ENCODE measurements around the gene ROBO1. TPM values are rescaled to one million over a fixed set of nuclear protein-coding genes. Genes with fewer than 3 reads are reported as not detected.

ROBO1 gene
- total RNA-seq, 1 donor from 2014 or later: 20.8 TPM

DNA sequence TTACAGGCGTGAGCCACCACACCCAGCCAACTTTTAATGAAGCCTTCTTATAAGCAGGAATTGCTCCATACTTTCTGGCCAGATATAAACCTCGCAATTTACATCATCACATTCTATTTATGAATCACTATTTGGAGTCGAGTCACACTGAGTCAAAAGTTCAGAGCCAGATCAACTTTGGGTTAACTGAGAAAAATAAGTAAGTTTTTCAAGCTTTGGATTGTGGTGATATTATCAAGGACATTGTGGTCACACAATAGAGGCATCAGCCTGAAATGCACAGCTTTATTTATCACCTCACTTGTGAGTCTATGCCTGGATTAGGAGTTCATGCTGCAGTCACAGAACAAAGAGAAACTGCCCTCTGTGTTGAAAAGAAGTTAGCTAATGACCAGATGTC is 1163.5 kb downstream of the ROBO1 start:
- TF ChIP-seq, protein P1, sequence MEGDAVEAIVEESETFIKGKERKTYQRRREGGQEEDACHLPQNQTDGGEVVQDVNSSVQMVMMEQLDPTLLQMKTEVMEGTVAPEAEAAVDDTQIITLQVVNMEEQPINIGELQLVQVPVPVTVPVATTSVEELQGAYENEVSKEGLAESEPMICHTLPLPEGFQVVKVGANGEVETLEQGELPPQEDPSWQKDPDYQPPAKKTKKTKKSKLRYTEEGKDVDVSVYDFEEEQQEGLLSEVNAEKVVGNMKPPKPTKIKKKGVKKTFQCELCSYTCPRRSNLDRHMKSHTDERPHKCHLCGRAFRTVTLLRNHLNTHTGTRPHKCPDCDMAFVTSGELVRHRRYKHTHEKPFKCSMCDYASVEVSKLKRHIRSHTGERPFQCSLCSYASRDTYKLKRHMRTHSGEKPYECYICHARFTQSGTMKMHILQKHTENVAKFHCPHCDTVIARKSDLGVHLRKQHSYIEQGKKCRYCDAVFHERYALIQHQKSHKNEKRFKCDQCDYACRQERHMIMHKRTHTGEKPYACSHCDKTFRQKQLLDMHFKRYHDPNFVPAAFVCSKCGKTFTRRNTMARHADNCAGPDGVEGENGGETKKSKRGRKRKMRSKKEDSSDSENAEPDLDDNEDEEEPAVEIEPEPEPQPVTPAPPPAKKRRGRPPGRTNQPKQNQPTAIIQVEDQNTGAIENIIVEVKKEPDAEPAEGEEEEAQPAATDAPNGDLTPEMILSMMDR (IDR thresholded peaks at IDR 0.05; ENCODE audit: insufficient read depth, low read length, severe bottlenecking): no peak
- Histone ChIP-seq H3K36me3 (ENCODE audit: control insufficient read depth, insufficient read depth, low read length) (peaks cover 1% of the 10 kb centered on the region), H3K4me3 (ENCODE audit: low read depth, low read length) (no peak overlapping the region), H3K27me3 (ENCODE audit: control insufficient read depth, insufficient read depth, low read length) (no peaks in the 10 kb centered on the region)
- FAIRE-seq: no peak
- peak; percentile 73 for DNase-seq (ENCODE audit: low read depth)

DNA sequence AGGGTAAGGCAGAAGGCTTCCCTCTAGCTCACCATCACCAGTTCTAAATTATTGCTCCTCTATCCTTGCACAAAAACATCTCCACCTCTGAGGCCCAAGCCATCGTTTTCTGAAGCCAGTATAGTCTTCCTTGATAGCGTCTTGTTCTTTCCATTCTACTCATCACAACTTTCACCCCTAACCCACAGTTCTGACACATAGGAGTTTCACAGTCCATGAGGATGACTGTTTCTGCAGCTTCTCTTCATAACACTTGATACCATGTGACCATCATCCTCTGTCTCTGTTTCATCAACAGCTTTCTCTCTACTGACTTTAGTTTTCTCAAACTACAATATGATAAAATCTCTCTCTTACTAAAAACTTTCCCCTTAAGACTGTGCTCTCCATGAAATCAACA is 1166.5 kb downstream of the ROBO1 start:
- FAIRE-seq: peak; percentile 36
- no peak overlapping the region for H3K4me3 ChIP-seq (ENCODE audit: low read depth, low read length)

DNA sequence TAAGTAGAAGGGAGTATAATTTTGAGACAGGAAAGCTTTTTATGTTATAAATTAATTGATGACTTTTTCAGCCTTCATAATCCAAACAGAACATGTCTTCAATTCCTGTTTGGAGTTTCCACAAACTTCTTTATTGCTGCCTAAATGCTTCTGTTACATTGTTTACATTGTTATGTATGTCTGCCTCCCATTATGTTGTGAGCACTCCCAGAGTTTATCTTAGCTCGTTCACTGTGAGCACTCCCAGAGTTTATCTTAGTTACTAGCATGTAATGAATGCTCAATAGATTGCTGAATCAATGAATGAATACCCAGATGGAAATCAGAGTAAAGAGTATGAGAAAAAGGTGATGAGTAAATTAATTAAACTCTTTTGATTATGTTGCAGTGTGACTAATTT is 1178.0 kb downstream of the ROBO1 start:
- FAIRE-seq: no peak
- TF ChIP-seq, protein P1 (IDR thresholded peaks at IDR 0.05; ENCODE audit: insufficient read depth, low read length, severe bottlenecking): no peak

More for the DNA sequence above, 1166.5 kb downstream of the ROBO1 start:
- TF ChIP-seq, protein P1 (IDR thresholded peaks at IDR 0.05; ENCODE audit: insufficient read depth, low read length, severe bottlenecking): no peak
- no peak for DNase-seq (ENCODE audit: low read depth)
- Histone ChIP-seq H3K36me3 (ENCODE audit: control insufficient read depth, insufficient read depth, low read length) (no peaks in the 10 kb centered on the region), H3K27me3 (ENCODE audit: control insufficient read depth, insufficient read depth, low read length) (no peaks in the 10 kb centered on the region)

DNA sequence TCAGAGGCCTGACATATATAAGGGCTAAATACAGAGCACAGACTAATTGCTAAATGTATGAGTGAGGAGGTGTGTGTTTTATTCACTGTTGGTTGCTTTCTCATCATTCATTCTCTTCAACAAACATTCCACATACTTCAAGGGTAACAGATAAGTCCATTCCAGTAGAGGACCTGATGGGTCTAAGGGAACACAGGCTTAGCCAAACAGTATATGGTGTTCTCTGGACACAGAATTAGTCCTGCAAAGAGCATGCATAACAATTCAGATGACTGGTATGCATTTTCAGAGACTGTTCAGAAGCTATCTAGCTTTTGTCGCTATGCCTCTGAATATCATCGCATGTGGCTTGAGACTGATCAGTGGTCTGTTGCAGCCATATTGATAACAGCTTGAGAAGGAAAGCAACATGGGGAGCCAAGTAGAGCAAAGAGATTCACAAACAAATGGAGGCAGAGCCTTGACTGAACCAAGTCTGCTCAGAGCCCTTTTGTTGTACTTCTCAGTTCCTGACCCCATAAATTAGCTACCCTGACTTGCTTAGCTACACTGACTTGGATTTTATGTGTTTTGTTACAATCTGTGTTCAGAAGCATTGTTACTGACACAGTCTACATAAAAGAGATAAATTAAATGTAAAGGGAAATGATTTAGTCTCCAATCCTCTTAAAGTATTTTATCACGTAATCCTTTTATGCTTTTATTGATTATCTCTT is 1178.7 kb downstream of the ROBO1 start:
- no peak overlapping the region for H3K4me3 ChIP-seq (ENCODE audit: low read depth, low read length)
- no peaks in the 10 kb centered on the region for H3K36me3 ChIP-seq (ENCODE audit: control insufficient read depth, insufficient read depth, low read length)
- H3K27me3 ChIP-seq (ENCODE audit: control insufficient read depth, insufficient read depth, low read length): no peaks in the 10 kb centered on the region
- DNase-seq (ENCODE audit: low read depth) (no peak), FAIRE-seq (no peak)
- TF ChIP-seq, protein P1 (IDR thresholded peaks at IDR 0.05; ENCODE audit: insufficient read depth, low read length, severe bottlenecking): no peak

More for the DNA sequence above, 1178.0 kb downstream of the ROBO1 start:
- Histone ChIP-seq H3K4me3 (ENCODE audit: low read depth, low read length) (no peak overlapping the region), H3K36me3 (ENCODE audit: control insufficient read depth, insufficient read depth, low read length) (no peaks in the 10 kb centered on the region), H3K27me3 (ENCODE audit: control insufficient read depth, insufficient read depth, low read length) (no peaks in the 10 kb centered on the region)
- no peak for DNase-seq (ENCODE audit: low read depth)

DNA sequence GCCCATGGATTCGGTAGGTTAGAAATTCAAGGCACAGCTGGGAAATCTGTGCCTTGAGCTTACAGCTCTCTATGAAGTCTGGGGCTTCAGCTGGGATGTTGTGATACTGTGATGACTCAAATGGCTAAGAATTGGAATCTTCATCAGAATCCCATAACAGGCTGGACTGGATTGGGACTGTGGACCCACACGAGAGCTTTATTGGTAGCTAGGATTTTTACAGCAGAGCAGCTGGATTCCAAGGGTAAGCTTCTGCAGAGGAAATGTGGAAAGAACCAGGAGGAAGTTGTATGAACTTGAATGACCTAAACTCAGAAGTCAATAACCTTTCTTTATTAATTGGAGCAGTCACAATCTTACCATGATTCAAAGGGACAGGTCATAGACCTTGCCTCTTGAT is 1187.1 kb downstream of the ROBO1 start:
- no peak for FAIRE-seq
- Histone ChIP-seq H3K4me3 (ENCODE audit: low read depth, low read length) (no peak overlapping the region), H3K27me3 (ENCODE audit: control insufficient read depth, insufficient read depth, low read length) (no peaks in the 10 kb centered on the region), H3K36me3 (ENCODE audit: control insufficient read depth, insufficient read depth, low read length) (no peaks in the 10 kb centered on the region)
- TF ChIP-seq, protein P1 (IDR thresholded peaks at IDR 0.05; ENCODE audit: insufficient read depth, low read length, severe bottlenecking): no peak
- DNase-seq (ENCODE audit: low read depth): peak; percentile 17

DNA sequence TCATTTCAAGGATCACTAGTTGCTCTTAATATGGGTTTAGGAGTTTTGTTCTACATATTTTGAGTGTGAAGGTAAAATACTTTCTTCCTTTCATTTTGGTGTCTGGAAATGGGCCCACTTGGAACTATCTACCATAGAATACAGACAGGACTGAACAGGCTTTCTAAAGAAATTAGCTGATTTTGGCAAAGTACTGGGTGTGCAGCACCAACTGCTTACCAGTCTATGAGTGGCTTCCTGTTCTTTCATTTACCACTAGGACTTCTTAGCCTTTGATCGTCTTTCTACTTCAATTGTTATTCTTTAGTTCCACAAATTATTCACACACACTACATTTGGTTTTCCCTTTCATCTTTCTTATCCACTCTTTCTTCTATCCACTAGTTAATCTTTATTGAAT is 1196.3 kb downstream of the ROBO1 start:
- FAIRE-seq: no peak
- TF ChIP-seq, protein P1 (IDR thresholded peaks at IDR 0.05; ENCODE audit: insufficient read depth, low read length, severe bottlenecking): no peak

More for the DNA sequence above, 1196.3 kb downstream of the ROBO1 start:
- H3K36me3 ChIP-seq (ENCODE audit: control insufficient read depth, insufficient read depth, low read length): no peaks in the 10 kb centered on the region
- H3K4me3 ChIP-seq (ENCODE audit: low read depth, low read length): no peak overlapping the region
- no peaks in the 10 kb centered on the region for H3K27me3 ChIP-seq (ENCODE audit: control insufficient read depth, insufficient read depth, low read length)
- peak; percentile 1 for DNase-seq (ENCODE audit: low read depth)

All from bronchial epithelial cell (primary cell).